IMR-90 (cell line): ENCODE measurements around the gene GTPBP10. TPM values are rescaled to one million over a fixed set of nuclear protein-coding genes. Genes with fewer than 3 reads are reported as not detected.
"Not testable (repeated sequence)": the region's sequence is repeated elsewhere in the genome, so short reads cannot be mapped to it uniquely, and the experiment has no call there.

ENCODE experiments used
- ATAC-seq: fragments of 200-7000 bp; cut with Tn5 transposase; 2 replicates; pipeline ENCODE4 v1.9.1; 2020; ENCODE audit warnings: low read depth, mild to moderate bottlenecking, moderate library complexity
- BruUV-seq: library from RNA; stranded (reverse); fragments of 400-500 nt; replicated peaks from 2 replicates; lab custom pipeline; 2021; lab: Mats Ljungman, UMichigan
- CTCF ChIA-PET: fragments of 300-600 bp; formaldehyde crosslinking; extraction: SDS; loops from one replicate; lab custom pipeline; 2021; ENCODE audit warnings: antibody characterized with exemption; lab: Yijun Ruan, JAX
- POLR2A ChIA-PET: fragments of 300-600 bp; sonication (Branson Sonifier 250); formaldehyde crosslinking; loops from one replicate; lab custom pipeline; 2022; ENCODE audit warnings: antibody characterized with exemption; ENCODE audit not compliant: unreplicated experiment; lab: Charles Lee
- DNase-seq: peaks from one replicate; pipeline ENCODE4 v3.0.0; 2013
- H2AFZ ChIP-seq: replicated peaks from 2 replicates; pipeline ENCODE3; 2013; ENCODE audit warnings: low read length, mild to moderate bottlenecking; ENCODE audit not compliant: poor library complexity
- H2AK5ac ChIP-seq: 2 replicates; pipeline ENCODE4 v1.6.1; 2013; ENCODE audit warnings: low read depth, low read length, inconsistent platforms
- H2AK9ac ChIP-seq: replicated peaks from 2 replicates; pipeline ENCODE3; 2013; ENCODE audit warnings: mild to moderate bottlenecking, low read depth, low read length, moderate library complexity; ENCODE audit not compliant: poor library complexity
- H2BK120ac ChIP-seq: 2 replicates; pipeline ENCODE4 v1.6.1; 2013; ENCODE audit warnings: low read depth, low read length, inconsistent platforms
- H2BK15ac ChIP-seq: 3 replicates; pipeline ENCODE4 v1.6.1; 2013; ENCODE audit warnings: low read depth, low read length, inconsistent platforms
- H2BK20ac ChIP-seq: 2 replicates; pipeline ENCODE4 v1.6.1; 2013; ENCODE audit warnings: low read depth, mild to moderate bottlenecking, inconsistent platforms, low read length, moderate library complexity
- H2BK5ac ChIP-seq: 2 replicates; pipeline ENCODE4 v1.6.1; 2013; ENCODE audit warnings: mild to moderate bottlenecking, low read depth, low read length, inconsistent platforms; ENCODE audit not compliant: poor library complexity, severe bottlenecking
- H3K14ac ChIP-seq: replicated peaks from 2 replicates; pipeline ENCODE4 v1.6.1; 2013; ENCODE audit warnings: low read depth, low read length, inconsistent platforms
- H3K18ac ChIP-seq: 2 replicates; pipeline ENCODE4 v1.6.1; 2013; ENCODE audit warnings: low read depth, low read length, control low read depth
- H3K23ac ChIP-seq: 2 replicates; pipeline ENCODE4 v1.6.1; 2013; ENCODE audit warnings: low read depth, low read length, inconsistent platforms
- H3K27ac ChIP-seq: 2 replicates; pipeline ENCODE4 v1.5.1; 2013; ENCODE audit warnings: mild to moderate bottlenecking, control low read depth, low read length; ENCODE audit not compliant: insufficient read depth
- H3K27me3 ChIP-seq: 2 replicates; pipeline ENCODE4 v1.6.1; 2013; ENCODE audit warnings: low read length; ENCODE audit not compliant: control insufficient read depth, insufficient read depth
- H3K36me3 ChIP-seq: 2 replicates; pipeline ENCODE4 v1.6.1; 2013; ENCODE audit warnings: low read length, mixed read lengths; ENCODE audit not compliant: control insufficient read depth, insufficient read depth
- H3K4ac ChIP-seq: 2 replicates; pipeline ENCODE4 v1.6.1; 2013; ENCODE audit warnings: low read depth, low read length, inconsistent platforms
- H3K4me1 ChIP-seq: 2 replicates; pipeline ENCODE4 v1.6.1; 2013; ENCODE audit warnings: low read length, mixed read lengths; ENCODE audit not compliant: control insufficient read depth, insufficient read depth
- H3K4me2 ChIP-seq: 2 replicates; pipeline ENCODE4 v1.6.1; 2013; ENCODE audit warnings: low read depth, mild to moderate bottlenecking, control low read depth, low read length, moderate library complexity
- H3K4me3 ChIP-seq: 2 replicates; pipeline ENCODE4 v1.5.1; 2013; ENCODE audit warnings: low read depth, mild to moderate bottlenecking, control low read depth, low read length, moderate library complexity; ENCODE audit not compliant: insufficient read depth
- H3K56ac ChIP-seq: 2 replicates; pipeline ENCODE4 v1.6.1; 2013; ENCODE audit warnings: low read length, inconsistent platforms; ENCODE audit not compliant: insufficient read depth; ENCODE audit errors: extremely low read depth
- H3K79me1 ChIP-seq, 2 experiments: 2 replicates each; pipeline ENCODE4 v1.6.1; 2013; ENCODE audit warnings: low read length in 2 of 2, inconsistent platforms in 1 of 2, low read depth in 1 of 2
- H3K9ac ChIP-seq: 2 replicates; pipeline ENCODE4 v1.6.1; 2013; ENCODE audit warnings: low read depth, low read length, control low read depth
- H3K9me1 ChIP-seq: 2 replicates; pipeline ENCODE4 v1.6.1; 2013; ENCODE audit warnings: low read length, inconsistent platforms; ENCODE audit not compliant: insufficient read depth
- H3K9me3 ChIP-seq: 2 replicates; pipeline ENCODE4 v1.6.1; 2013; ENCODE audit warnings: low read length; ENCODE audit not compliant: control insufficient read depth, insufficient read depth
- H4K20me1 ChIP-seq: 2 replicates; pipeline ENCODE4 v1.6.1; 2013; ENCODE audit warnings: low read length, inconsistent platforms; ENCODE audit not compliant: insufficient read depth
- H4K5ac ChIP-seq: 2 replicates; pipeline ENCODE4 v1.6.1; 2013; ENCODE audit warnings: mild to moderate bottlenecking, low read depth, low read length, control low read depth
- H4K8ac ChIP-seq, 2 experiments: 2 replicates each; pipeline ENCODE4 v1.6.1; 2013; ENCODE audit warnings: low read depth in 2 of 2, low read length in 2 of 2, control low read depth in 1 of 2, inconsistent platforms in 1 of 2
- H4K91ac ChIP-seq: 2 replicates; pipeline ENCODE4 v1.6.1; 2013; ENCODE audit warnings: low read depth, low read length, inconsistent platforms; ENCODE audit not compliant: insufficient read depth
- ELK1 ChIP-seq: fragments of 150-350 bp; IDR thresholded peaks from 2 replicates; pipeline ENCODE4 v1.6.1; 2016; ENCODE audit warnings: low read depth, mild to moderate bottlenecking, low read length, moderate library complexity, borderline replicate concordance
- WGBS, 2 experiments: methylation state at CpG; one replicate each; pipeline versions ENCODE4 v1.1.5 to v1.1.7; 2013; ENCODE audit warnings: missing lambda C conversion rate in 2 of 2; ENCODE audit not compliant: insufficient read length in 1 of 2; ENCODE audit errors: extremely low coverage in 2 of 2; 5-methylcytosine and 5-hydroxymethylcytosine counted together
- dilution Hi-C: fragments of 300-500 bp; cut with HindIII; formaldehyde crosslinking; loops from one replicate; pipeline ENCODE4 v1.14.3; 2018; ENCODE audit warnings: low sequenced_read_pairs; ENCODE audit not compliant: unreplicated experiment
- in situ Hi-C: fragments of 300-500 bp; cut with MboI; formaldehyde crosslinking; loops from 3 replicates; pipeline ENCODE4 v1.14.3; 2019; ENCODE audit warnings: low sequenced_read_pairs, inconsistent platforms, mixed read lengths
- intact Hi-C: fragments of 100-400 bp; cut with micrococcal nuclease; formaldehyde crosslinking; loops from 2 replicates; pipeline ENCODE4 v1.10.0; 2022
- polyA plus RNA-seq, 3 experiments: library from polyadenylated mRNA; depleted of rRNA; stranded (reverse); fragments of >200 nt; gene quantifications; 2 replicates each; pipeline ENCODE4 v1.2.3, GENCODE V29; 2012; ENCODE audit warnings: low replicate concordance in 1 of 3
- total RNA-seq: library from RNA; depleted of rRNA; stranded (reverse); fragments of >200 nt; gene quantifications from 2 replicates; pipeline ENCODE4 v1.2.3, GENCODE V29; 2012

Gene GTPBP10
- total and polyA plus RNA-seq, 2 of the 4 experiments (the other 2 are of a cell fraction): 11.5 to 12.8 TPM

- Histone ChIP-seq H3K4me3 (no peak overlapping the region), H3K4me1 (no peaks in the 10 kb centered on the region), H2BK120ac (no peak overlapping the region), H2AFZ (no peak overlapping the region), H4K5ac (no peak overlapping the region), H4K8ac (no peak overlapping the region), H3K23ac (no peak overlapping the region), H2AK9ac (no peak overlapping the region), H4K20me1 (no peaks in the 10 kb centered on the region), H2BK5ac (no peak overlapping the region), H2BK15ac (no peak overlapping the region), H3K9me3 (no peaks in the 10 kb centered on the region), H3K18ac (no peak overlapping the region), H3K36me3 (no peaks in the 10 kb centered on the region), H3K27ac (no peak overlapping the region), H3K9me1 (no peaks in the 10 kb centered on the region), H4K91ac (no peak overlapping the region), H2AK5ac (no peak overlapping the region), H3K56ac (no peak overlapping the region), H3K14ac (no peak overlapping the region), H2BK20ac (no peak overlapping the region), H3K4ac (no peak overlapping the region), H3K79me1 (no peaks in the 10 kb centered on the region), H3K27me3 (peaks cover 1% of the 10 kb centered on the region; the same call in 1 of the 2 replicates), H3K4me2 (no peak overlapping the region), H3K9ac (no peak overlapping the region)
- ChIA-PET POLR2A (no interaction called here), CTCF (interaction anchor here (0.8 kb wide), 1 partner anchor 11 kb away, joined by 3 read pairs; no protein-coding TSS in a partner anchor)
- in situ Hi-C loops: no loop called here
- no peak for TF ChIP-seq ELK1
- dilution Hi-C loops: no loop called here
- WGBS, 2 experiments: 82% methylated on average over 13 of the region's 48 CpGs; no CpG with 5 or more reads in 1 of the 2 experiments
- no peak for ATAC-seq
- DNase-seq: no peak
- intact Hi-C loops: no loop called here
- BruUV-seq: no TSS peak
Observed at GRCh38 chr7:90334193-90334843, 12.2 kb upstream of the GTPBP10 start.

GRCh38 chr7:90334926-90335325 is 11.6 kb upstream of the GTPBP10 start:
- H3K23ac ChIP-seq, H3K27me3 ChIP-seq, H3K9me3 ChIP-seq, H3K4me3 ChIP-seq, H2BK15ac ChIP-seq, ATAC-seq, H3K27ac ChIP-seq, H3K4me1 ChIP-seq, H4K91ac ChIP-seq, H3K36me3 ChIP-seq, BruUV-seq, H3K4ac ChIP-seq, DNase-seq, H2AK5ac ChIP-seq, intact Hi-C loops, dilution Hi-C loops, H2BK120ac ChIP-seq, H3K9me1 ChIP-seq, H3K18ac ChIP-seq, H3K9ac ChIP-seq, H3K4me2 ChIP-seq, H4K8ac ChIP-seq, H4K20me1 ChIP-seq, H4K5ac ChIP-seq, H3K14ac ChIP-seq, H2AK9ac ChIP-seq, in situ Hi-C loops, H3K79me1 ChIP-seq, H2BK5ac ChIP-seq, POLR2A ChIA-PET, H2BK20ac ChIP-seq, H2AFZ ChIP-seq, H3K56ac ChIP-seq: not testable (repeated sequence)
- CTCF ChIA-PET: interaction anchor here (0.7 to 0.8 kb wide), 2 partner anchors 11 to 580 kb away, joined by 3 to 4 read pairs; no protein-coding TSS in a partner anchor
- no CpG with 5 or more reads among the region's 2 CpGs for WGBS, 2 experiments
